K562 (cell line): Measurements from ENCODE around the gene RNF40. TPM values are rescaled to one million over a fixed set of nuclear protein-coding genes. Genes with fewer than 3 reads are reported as not detected.

Source experiments
- ATF2 ChIP-seq: sonication (generic); formaldehyde crosslinking; IDR thresholded peaks from 2 replicates; pipeline ENCODE4 v1.8.1; 2022; ENCODE audit warnings: missing genetic modification reagents
- BCOR ChIP-seq: fragments of 450-650 bp; IDR thresholded peaks from 2 replicates; pipeline ENCODE4 v1.6.1; 2016
- CBFA2T2 ChIP-seq: fragments of 450-650 bp; conservative IDR thresholded peaks from 2 replicates; pipeline ENCODE4 v1.6.1; 2017; ENCODE audit warnings: mild to moderate bottlenecking
- CXXC5 ChIP-seq: fragments of 250-450 bp; sonication (Bioruptor Pico); IDR thresholded peaks from 2 replicates; pipeline ENCODE4 v1.8.0; 2022; ENCODE audit warnings: inconsistent platforms, mild to moderate bottlenecking, moderate library complexity
- ELF1 ChIP-seq: fragments of 200-800 bp; sonication (Bioruptor generic); IDR thresholded peaks from 2 replicates; pipeline ENCODE4 v1.6.1; 2016; ENCODE audit warnings: missing genetic modification characterization, missing compliant biosample characterization
- EP400 ChIP-seq: fragments of 450-650 bp; IDR thresholded peaks from 2 replicates; pipeline ENCODE4 v1.6.1; 2017; ENCODE audit warnings: antibody characterized with exemption, mild to moderate bottlenecking, moderate library complexity
- ERF ChIP-seq: fragments of 450-650 bp; formaldehyde crosslinking; IDR thresholded peaks from 2 replicates; pipeline ENCODE4 v1.4.0; 2020; ENCODE audit warnings: mild to moderate bottlenecking, mixed read lengths
- GTF2B ChIP-seq: IDR thresholded peaks from 2 replicates; pipeline ENCODE4 v1.6.1; 2011; ENCODE audit not compliant: insufficient read length; ENCODE audit errors: extremely low read depth
- HDAC6 ChIP-seq: IDR thresholded peaks from 2 replicates; pipeline ENCODE4 v1.6.1; 2012; ENCODE audit warnings: low read depth, mild to moderate bottlenecking, control low read depth, inconsistent platforms, low read length, moderate library complexity
- HMGN3 ChIP-seq: IDR thresholded peaks from 2 replicates; pipeline ENCODE4 v1.6.1; 2011; ENCODE audit warnings: borderline replicate concordance, low read depth, mild to moderate bottlenecking, mixed read lengths, low read length; ENCODE audit not compliant: insufficient read length; ENCODE audit errors: extremely low read depth
- HOXB6 ChIP-seq: fragments of 250-450 bp; sonication (Bioruptor Pico); IDR thresholded peaks from 2 replicates; pipeline ENCODE4 v1.5.1; 2022; ENCODE audit warnings: mild to moderate bottlenecking, borderline replicate concordance
- MTA3 ChIP-seq: fragments of 450-650 bp; formaldehyde crosslinking; IDR thresholded peaks from 2 replicates; pipeline ENCODE4 v1.6.1; 2017; ENCODE audit warnings: mild to moderate bottlenecking, borderline replicate concordance
- PTBP1 ChIP-seq: fragments of 200-400 bp; formaldehyde crosslinking; IDR thresholded peaks from 2 replicates; pipeline ENCODE4 v1.6.1; 2017; ENCODE audit warnings: low read depth, low read length
- PTTG1 ChIP-seq: fragments of 450-650 bp; IDR thresholded peaks from 2 replicates; pipeline ENCODE4 v1.6.1; 2016; ENCODE audit warnings: low read depth, mild to moderate bottlenecking, missing genetic modification characterization, missing compliant biosample characterization
- RFX1 ChIP-seq: fragments of 450-650 bp; IDR thresholded peaks from 2 replicates; pipeline ENCODE4 v1.6.1; 2016; ENCODE audit warnings: mild to moderate bottlenecking, moderate library complexity
- SIN3B ChIP-seq: fragments of 450-650 bp; IDR thresholded peaks from 2 replicates; pipeline ENCODE4 v1.6.1; 2017; ENCODE audit warnings: low read depth, mild to moderate bottlenecking, moderate library complexity
- TSHZ1 ChIP-seq: fragments of 250-450 bp; sonication (Bioruptor Pico); IDR thresholded peaks from 2 replicates; pipeline ENCODE4 v1.4.0; 2020; ENCODE audit warnings: mild to moderate bottlenecking, moderate library complexity
- ZC3H11A ChIP-seq: IDR thresholded peaks from 2 replicates; pipeline ENCODE4 v1.6.1; 2012; ENCODE audit warnings: low read depth, low read length, improper control_type of control experiment
- ZNF639 ChIP-seq, 2 experiments: fragments of 200-800 bp in 1 of 2; sonication (Bioruptor generic) in 1 of 2; sonication (generic) in 1 of 2; formaldehyde crosslinking in 1 of 2; IDR thresholded peaks in 1 of 2; conservative IDR thresholded peaks in 1 of 2; 2 replicates each; pipeline versions ENCODE4 v1.5.0 to v1.6.1; 2016 to 2020; ENCODE audit warnings: missing compliant biosample characterization in 1 of 2, missing genetic modification characterization in 1 of 2, missing genetic modification reagents in 1 of 2
- polyA plus RNA-seq, 8 experiments: library from polyadenylated mRNA; depleted of rRNA in 4 of 8; stranded (reverse) in 5 of 8; unstranded in 3 of 8; fragments of >200 nt; fragmentation: Nextera tagmentation in 2 of 8; fragmentation: Illumina TruSeq in 1 of 8; extraction: Ambion mirVana in 2 of 8; extraction: Trizol in 1 of 8; gene quantifications; 2 replicates each; pipeline versions ENCODE4 v1.2.1 to v1.2.3, GENCODE V29; 2011 to 2014; ENCODE audit warnings: inconsistent platforms in 1 of 8, missing spikeins in 1 of 8
- total RNA-seq, 7 experiments: library from RNA; depleted of rRNA in 6 of 7; stranded (reverse); fragments of >200 nt in 6 of 7; fragmentation: Illumina TruSeq in 2 of 7; extraction: Trizol in 2 of 7; gene quantifications; 2 replicates each; pipeline versions ENCODE4 v1.2.1 to v1.2.3, GENCODE V29; 2011 to 2021; ENCODE audit warnings: low replicate concordance in 1 of 7

RNF40 gene
- total and polyA plus RNA-seq, 9 of the 15 experiments (the other 6 are each of a cell fraction or from before 2014, with no cell fraction given): 6.2 to 129 (median 81.5) TPM

GRCh38 chr16:30747799-30748633 is 14.1 kb upstream of the RNF40 start, which contains the start of gene PHKG2 (continued):
- TF ChIP-seq TSHZ1 (CRISPR knock-in tag) (no peak), ERF (CRISPR knock-in tag) (peak; percentile 77; the same call in 1 of the 2 replicates), EP400 (peak; percentile 86), GTF2B (no peak), PTBP1 (no peak), PTTG1 (tag) (no peak), ATF2 (CRISPR knock-in tag) (no peak), HMGN3 (peak; percentile 82), ELF1 (peak; percentile 98), HDAC6 (no peak), MTA3 (peak; percentile 77; the same call in 1 of the 2 replicates), HOXB6 (CRISPR knock-in tag) (no peak), ZNF639 (CRISPR knock-in tag; conservative IDR thresholded peaks at IDR 0.05 in 1 of 2, IDR thresholded peaks at IDR 0.05 in 1 of 2) (no peak), SIN3B (peak; percentile 23; the same call in 1 of the 2 replicates), CBFA2T2 (peak; percentile 77), CXXC5 (CRISPR knock-in tag) (peak; percentile 86), ZC3H11A (no peak), RFX1 (no peak), BCOR (0 out of 2 replicates have a peak, but pooled peaks have one; percentile 55)
